Measurements from ENCODE around the gene JUP. TPM values are rescaled to one million over a fixed set of nuclear protein-coding genes. Genes with fewer than 3 reads are reported as not detected.
A peak's percentile ranks its signal among the peaks of the same experiment; 100 is the strongest.

JUP gene
- total RNA-seq, 2 donors from 2014 or later, result 146 to 266 TPM

DNA sequence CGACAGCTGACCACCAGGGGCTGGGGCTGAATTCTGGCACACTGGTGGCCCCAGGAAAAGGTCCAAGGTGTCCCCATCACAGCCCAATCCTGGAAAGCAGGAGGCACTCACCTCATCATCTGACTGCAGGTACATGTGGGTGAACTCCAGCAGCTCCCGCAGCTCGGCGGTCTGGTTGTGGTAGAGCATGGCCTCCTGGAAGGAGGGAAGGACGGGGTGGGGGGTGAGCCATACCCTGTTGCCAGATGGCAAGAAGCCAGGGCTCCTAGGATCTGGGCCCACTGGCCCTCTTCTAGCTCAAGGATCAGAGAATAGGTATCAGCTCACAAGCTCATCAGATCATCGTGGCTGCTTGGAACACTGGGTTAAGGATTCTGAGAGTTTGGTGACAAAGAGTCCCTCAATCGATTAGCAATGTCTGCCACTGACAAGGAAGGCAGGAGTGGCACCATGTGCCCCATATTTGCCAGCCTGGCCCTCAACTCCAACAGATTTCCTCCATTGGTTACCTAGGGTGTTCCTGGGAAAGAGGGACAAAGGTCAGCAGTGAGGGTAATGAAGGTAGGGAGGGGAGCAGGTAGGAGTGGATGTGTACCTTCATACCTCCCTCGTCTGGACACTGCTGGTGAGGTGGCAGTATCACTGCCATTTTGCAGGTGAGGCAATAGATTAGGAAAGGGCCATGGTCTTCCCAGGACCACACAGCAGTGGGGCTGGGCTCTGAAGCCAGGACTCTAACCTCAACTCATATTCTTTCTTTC, 20.4 kb upstream of the JUP start:
- intact Hi-C loops (cut with DNase I), result no loop called here

DNA sequence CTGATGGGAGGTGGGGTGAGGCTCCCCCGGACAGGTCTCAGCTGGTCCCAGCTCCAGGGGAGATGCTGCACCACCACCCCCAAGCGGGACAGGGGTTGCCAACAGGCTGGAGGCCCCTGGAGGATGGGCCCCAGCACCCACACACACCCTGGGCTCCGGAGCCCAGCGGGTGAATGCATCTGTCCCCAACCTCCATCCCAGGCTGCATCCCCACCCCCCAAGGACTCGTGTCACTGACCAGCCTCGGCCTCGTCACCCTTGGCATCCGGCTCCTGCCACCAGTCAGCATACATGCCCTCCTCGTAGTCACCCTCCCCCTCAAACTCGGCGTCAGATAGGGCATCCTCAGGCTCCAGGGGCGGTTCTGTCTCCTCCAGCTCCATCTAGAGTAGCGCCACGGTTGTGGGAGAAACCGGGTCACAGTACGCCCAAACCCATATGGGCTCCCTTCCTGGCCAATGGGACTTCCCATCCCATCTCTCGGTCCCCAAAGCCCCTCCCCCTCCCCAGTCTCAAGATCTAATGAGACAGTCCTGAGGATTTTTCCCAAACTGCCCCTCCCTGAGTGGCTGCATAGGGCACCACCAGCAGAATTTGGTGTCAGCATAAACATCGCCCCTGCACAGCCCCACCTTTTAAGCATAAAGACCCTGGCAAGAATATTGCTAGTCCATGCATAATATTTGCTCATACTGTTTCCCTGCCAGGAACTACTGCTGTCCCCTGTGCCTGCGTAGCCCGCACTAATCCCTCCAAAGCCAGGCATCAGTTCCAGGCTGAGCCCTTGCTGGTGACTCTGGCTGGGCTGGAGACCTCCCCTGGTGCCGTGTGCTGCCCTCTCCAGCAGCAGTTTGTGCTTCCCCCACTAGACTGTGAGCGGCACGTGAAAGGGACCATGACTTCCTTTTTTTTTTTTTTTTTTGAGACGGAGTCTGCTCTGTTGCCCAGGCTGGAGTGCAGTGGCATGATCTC, 16.8 kb upstream of the JUP start:
- TF ChIP-seq, protein P1, sequence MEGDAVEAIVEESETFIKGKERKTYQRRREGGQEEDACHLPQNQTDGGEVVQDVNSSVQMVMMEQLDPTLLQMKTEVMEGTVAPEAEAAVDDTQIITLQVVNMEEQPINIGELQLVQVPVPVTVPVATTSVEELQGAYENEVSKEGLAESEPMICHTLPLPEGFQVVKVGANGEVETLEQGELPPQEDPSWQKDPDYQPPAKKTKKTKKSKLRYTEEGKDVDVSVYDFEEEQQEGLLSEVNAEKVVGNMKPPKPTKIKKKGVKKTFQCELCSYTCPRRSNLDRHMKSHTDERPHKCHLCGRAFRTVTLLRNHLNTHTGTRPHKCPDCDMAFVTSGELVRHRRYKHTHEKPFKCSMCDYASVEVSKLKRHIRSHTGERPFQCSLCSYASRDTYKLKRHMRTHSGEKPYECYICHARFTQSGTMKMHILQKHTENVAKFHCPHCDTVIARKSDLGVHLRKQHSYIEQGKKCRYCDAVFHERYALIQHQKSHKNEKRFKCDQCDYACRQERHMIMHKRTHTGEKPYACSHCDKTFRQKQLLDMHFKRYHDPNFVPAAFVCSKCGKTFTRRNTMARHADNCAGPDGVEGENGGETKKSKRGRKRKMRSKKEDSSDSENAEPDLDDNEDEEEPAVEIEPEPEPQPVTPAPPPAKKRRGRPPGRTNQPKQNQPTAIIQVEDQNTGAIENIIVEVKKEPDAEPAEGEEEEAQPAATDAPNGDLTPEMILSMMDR (IDR thresholded peaks at IDR 0.05), result no peak
- no peak for TF ChIP-seq POLR2AphosphoS5 (IDR thresholded peaks at IDR 0.05)
- no peak for TF ChIP-seq POLR2A (IDR thresholded peaks at IDR 0.05)
- WGBS, result 71% methylated on average over 24 of the region's 24 CpGs

More for the DNA sequence above, 20.4 kb upstream of the JUP start:
- WGBS, result 87% methylated on average over 8 of the region's 8 CpGs
- DNase-seq (ENCODE audit: low spot score), result no peak
- H3K4me3 ChIP-seq, result no peak overlapping the region
- H3K36me3 ChIP-seq, result no peaks in the 10 kb centered on the region
- no peaks in the 10 kb centered on the region for H3K27me3 ChIP-seq (replicated peaks; ENCODE audit: insufficient read depth)
- no peak for TF ChIP-seq POLR2A (IDR thresholded peaks at IDR 0.05)
- no peak for TF ChIP-seq POLR2AphosphoS5 (IDR thresholded peaks at IDR 0.05)
- TF ChIP-seq, protein P1 (IDR thresholded peaks at IDR 0.05), result no peak
- H3K27ac ChIP-seq, result no peak overlapping the region
- H3K4me1 ChIP-seq (replicated peaks), result peaks cover 8% of the 10 kb centered on the region
- no peaks in the 10 kb centered on the region for H3K9me3 ChIP-seq

DNA sequence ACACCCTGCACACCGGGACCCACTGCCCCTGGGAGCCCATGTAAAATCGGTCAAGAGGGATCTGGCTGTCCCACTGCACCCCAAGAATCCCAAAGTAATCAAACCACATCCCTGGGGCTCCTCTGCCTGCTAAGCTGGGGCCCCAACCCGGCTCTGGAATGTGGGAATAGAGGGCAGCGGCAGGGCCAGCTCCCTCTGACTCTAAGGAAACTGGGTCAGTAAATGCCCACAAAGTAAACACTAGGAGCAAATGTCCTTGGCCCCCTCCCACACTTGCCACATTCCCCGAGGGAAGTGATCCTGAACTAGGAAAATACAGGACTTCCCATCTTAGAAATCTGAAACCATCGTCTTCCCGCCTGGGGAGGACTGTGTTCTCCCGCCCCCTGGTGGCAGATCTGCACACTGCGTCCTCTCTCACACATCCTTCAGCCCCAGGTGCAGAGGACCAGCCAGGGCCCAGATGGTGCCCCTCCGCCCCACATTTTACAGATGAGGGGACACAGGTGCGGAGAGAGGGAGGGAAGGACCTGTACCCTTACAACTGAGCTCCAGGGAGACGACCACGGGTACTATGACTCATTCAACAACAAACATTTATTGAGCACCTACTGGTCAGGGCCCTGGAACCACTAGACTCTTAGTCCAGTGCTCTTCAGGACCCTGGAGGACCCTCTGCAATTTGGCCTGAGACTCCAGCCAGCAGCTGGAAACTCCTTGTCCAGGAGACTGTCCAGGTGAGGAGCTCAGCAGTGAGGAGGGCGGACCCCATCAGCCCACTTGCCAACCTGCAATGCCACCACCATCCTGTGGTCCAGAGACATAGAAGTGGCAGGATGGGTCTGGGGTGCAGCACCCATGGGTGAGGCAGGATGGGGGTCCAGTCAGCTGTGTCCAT, 15.1 kb upstream of the JUP start:
- intact Hi-C loops (cut with DNase I), result loop anchor here (1.0 kb wide), 1 partner anchor 64 kb away; no protein-coding TSS in a partner anchor
- Histone ChIP-seq H3K4me3 (no peak overlapping the region), H3K4me1 (replicated peaks) (peaks cover 4% of the 10 kb centered on the region), H3K27me3 (replicated peaks; ENCODE audit: insufficient read depth) (no peaks in the 10 kb centered on the region), H3K9me3 (no peaks in the 10 kb centered on the region), H3K36me3 (no peaks in the 10 kb centered on the region), H3K27ac (peak overlapping the region; percentile 55 to 60)
- peak; percentile 83 for DNase-seq (ENCODE audit: low spot score)
- WGBS, result 12% methylated on average over 14 of the region's 14 CpGs
- TF ChIP-seq POLR2AphosphoS5 (IDR thresholded peaks at IDR 0.05) (peak; percentile 86), POLR2A (IDR thresholded peaks at IDR 0.05) (no peak)
- TF ChIP-seq, protein P1 (IDR thresholded peaks at IDR 0.05), result peak; percentile 97 to 100 (median 99)

More for the DNA sequence above, 16.8 kb upstream of the JUP start:
- H3K27ac ChIP-seq, result no peak overlapping the region
- no peaks in the 10 kb centered on the region for H3K27me3 ChIP-seq (replicated peaks; ENCODE audit: insufficient read depth)
- intact Hi-C loops (cut with DNase I), result no loop called here
- no peaks in the 10 kb centered on the region for H3K36me3 ChIP-seq
- H3K4me3 ChIP-seq, result no peak overlapping the region
- no peak for DNase-seq (ENCODE audit: low spot score)
- peaks cover 4% of the 10 kb centered on the region for H3K4me1 ChIP-seq (replicated peaks)
- no peaks in the 10 kb centered on the region for H3K9me3 ChIP-seq

DNA sequence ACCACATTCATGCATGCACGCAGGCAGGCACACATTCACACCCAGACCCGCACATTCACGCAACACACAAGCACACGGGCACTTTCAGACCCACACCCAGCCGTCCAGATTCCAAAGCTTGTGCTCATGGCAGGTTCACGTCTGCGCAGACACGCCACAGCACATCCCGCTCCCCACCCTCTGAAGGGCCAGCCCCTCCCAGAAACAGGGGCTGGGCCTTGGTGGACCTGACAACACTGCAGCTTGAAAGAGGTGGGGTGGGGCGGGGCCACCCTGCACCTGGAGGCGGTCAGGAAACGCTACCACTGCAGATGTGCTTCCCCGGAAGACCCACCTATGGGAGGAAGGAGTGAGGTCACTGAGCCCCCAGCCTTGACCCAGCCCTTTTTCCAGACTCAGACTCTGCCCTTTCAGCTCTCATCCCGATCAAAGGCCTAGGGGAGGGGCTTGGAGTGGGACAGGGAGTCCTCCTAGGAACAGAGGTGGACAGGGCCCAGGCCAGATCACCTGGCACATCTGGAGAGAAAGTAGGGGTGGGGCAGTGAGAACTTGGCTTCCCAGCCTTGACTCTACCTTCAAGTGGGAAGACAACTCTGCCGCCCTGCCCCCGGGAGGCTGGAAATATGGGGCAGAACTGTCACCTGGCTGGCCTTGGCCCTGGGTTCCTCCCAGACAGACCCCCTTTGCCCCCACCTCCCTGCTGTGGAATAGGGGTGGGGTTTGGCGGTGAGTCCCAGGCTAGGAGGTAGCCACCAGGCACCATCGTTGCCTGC, 14.3 kb upstream of the JUP start:
- intact Hi-C loops (cut with DNase I), result loop anchor here (1.0 kb wide), 1 partner anchor 63 kb away; no protein-coding TSS in a partner anchor
- peak; percentile 86 for TF ChIP-seq POLR2AphosphoS5 (IDR thresholded peaks at IDR 0.05)
- TF ChIP-seq, protein P1 (IDR thresholded peaks at IDR 0.05), result no peak
- TF ChIP-seq POLR2A (IDR thresholded peaks at IDR 0.05), result peak; percentile 9
- Histone ChIP-seq H3K27ac (peak overlapping the region; percentile 55 to 60), H3K4me1 (replicated peaks) (peaks cover 4% of the 10 kb centered on the region), H3K4me3 (no peak overlapping the region), H3K27me3 (replicated peaks; ENCODE audit: insufficient read depth) (no peaks in the 10 kb centered on the region), H3K36me3 (no peaks in the 10 kb centered on the region), H3K9me3 (no peaks in the 10 kb centered on the region)
- peak; percentile 86 for DNase-seq (ENCODE audit: low spot score)
- WGBS, result 26% methylated on average over 18 of the region's 18 CpGs
